Measurements from ENCODE around the gene SMC4.

GRCh38 chr3:160448845-160449635 is 49.6 kb downstream of the SMC4 start:
- TF ChIP-seq EZH2 (IDR thresholded peaks at IDR 0.05; ENCODE audit: borderline replicate concordance, low read depth, low read length, severe bottlenecking) = no peak
- TF ChIP-seq, protein P1, sequence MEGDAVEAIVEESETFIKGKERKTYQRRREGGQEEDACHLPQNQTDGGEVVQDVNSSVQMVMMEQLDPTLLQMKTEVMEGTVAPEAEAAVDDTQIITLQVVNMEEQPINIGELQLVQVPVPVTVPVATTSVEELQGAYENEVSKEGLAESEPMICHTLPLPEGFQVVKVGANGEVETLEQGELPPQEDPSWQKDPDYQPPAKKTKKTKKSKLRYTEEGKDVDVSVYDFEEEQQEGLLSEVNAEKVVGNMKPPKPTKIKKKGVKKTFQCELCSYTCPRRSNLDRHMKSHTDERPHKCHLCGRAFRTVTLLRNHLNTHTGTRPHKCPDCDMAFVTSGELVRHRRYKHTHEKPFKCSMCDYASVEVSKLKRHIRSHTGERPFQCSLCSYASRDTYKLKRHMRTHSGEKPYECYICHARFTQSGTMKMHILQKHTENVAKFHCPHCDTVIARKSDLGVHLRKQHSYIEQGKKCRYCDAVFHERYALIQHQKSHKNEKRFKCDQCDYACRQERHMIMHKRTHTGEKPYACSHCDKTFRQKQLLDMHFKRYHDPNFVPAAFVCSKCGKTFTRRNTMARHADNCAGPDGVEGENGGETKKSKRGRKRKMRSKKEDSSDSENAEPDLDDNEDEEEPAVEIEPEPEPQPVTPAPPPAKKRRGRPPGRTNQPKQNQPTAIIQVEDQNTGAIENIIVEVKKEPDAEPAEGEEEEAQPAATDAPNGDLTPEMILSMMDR (IDR thresholded peaks at IDR 0.05; ENCODE audit: borderline replicate concordance, extremely low read depth, low read length, poor library complexity, severe bottlenecking) = no peak

Measured in DND-41 (cell line).